Measurements from ENCODE around the gene WDPCP.
"Not testable (repeated sequence)": the region's sequence is repeated elsewhere in the genome, so short reads cannot be mapped to it uniquely, and the experiment has no call there.

WDPCP gene

GRCh38 chr2:63379451-63379850 is 208.8 kb downstream of the WDPCP start:
- Mint-ChIP-seq H3K4me1 (ENCODE audit: low read depth) (no peaks in the 10 kb centered on the region), H3K27ac (no peak overlapping the region), H3K27me3 (no peaks in the 10 kb centered on the region), H3K9me3 (no peaks in the 10 kb centered on the region), H3K36me3 (ENCODE audit: low read depth) (no peaks in the 10 kb centered on the region), H3K4me3 (no peak overlapping the region)
- intact Hi-C loops (cut with micrococcal nuclease): no loop called here

GRCh38 chr2:63378589-63378988 is 209.7 kb downstream of the WDPCP start:
- H3K27ac Mint-ChIP-seq: no peak overlapping the region
- no peaks in the 10 kb centered on the region for H3K27me3 Mint-ChIP-seq
- H3K4me1 Mint-ChIP-seq (ENCODE audit: low read depth): no peaks in the 10 kb centered on the region
- H3K36me3 Mint-ChIP-seq (ENCODE audit: low read depth): peaks cover 6% of the 10 kb centered on the region
- intact Hi-C loops (cut with micrococcal nuclease): no loop called here
- no peaks in the 10 kb centered on the region for H3K9me3 Mint-ChIP-seq
- H3K4me3 Mint-ChIP-seq: no peak overlapping the region

GRCh38 chr2:63374341-63374740 is 213.9 kb downstream of the WDPCP start:
- H3K27me3 Mint-ChIP-seq: no peaks in the 10 kb centered on the region
- peaks cover 20% of the 10 kb centered on the region for H3K9me3 Mint-ChIP-seq
- no peaks in the 10 kb centered on the region for H3K4me1 Mint-ChIP-seq (ENCODE audit: low read depth)
- H3K36me3 Mint-ChIP-seq (ENCODE audit: low read depth): peaks cover 23% of the 10 kb centered on the region
- intact Hi-C loops (cut with micrococcal nuclease): no loop called here
- H3K4me3 Mint-ChIP-seq: no peak overlapping the region
- H3K27ac Mint-ChIP-seq: no peak overlapping the region

- Mint-ChIP-seq H3K36me3 (ENCODE audit: low read depth) (peaks cover 27% of the 10 kb centered on the region), H3K27ac (no peak overlapping the region), H3K4me1 (ENCODE audit: low read depth) (no peaks in the 10 kb centered on the region), H3K9me3 (peaks cover 20% of the 10 kb centered on the region), H3K27me3 (no peaks in the 10 kb centered on the region), H3K4me3 (no peak overlapping the region)
- intact Hi-C loops (cut with micrococcal nuclease): no loop called here
Measured at GRCh38 chr2:63372549-63372948, 215.7 kb downstream of the WDPCP start.

GRCh38 chr2:63369146-63369545 is 219.1 kb downstream of the WDPCP start:
- Mint-ChIP-seq H3K9me3 (peaks cover 20% of the 10 kb centered on the region), H3K4me1 (ENCODE audit: low read depth) (no peaks in the 10 kb centered on the region), H3K4me3 (no peak overlapping the region), H3K27ac (no peak overlapping the region), H3K27me3 (no peaks in the 10 kb centered on the region), H3K36me3 (ENCODE audit: low read depth) (peaks cover 27% of the 10 kb centered on the region)
- intact Hi-C loops (cut with micrococcal nuclease): no loop called here

GRCh38 chr2:63364866-63365265 is 223.4 kb downstream of the WDPCP start:
- H3K4me3 Mint-ChIP-seq: no peak overlapping the region
- H3K27ac Mint-ChIP-seq: no peak overlapping the region
- H3K27me3 Mint-ChIP-seq: no peaks in the 10 kb centered on the region
- peaks cover 1% of the 10 kb centered on the region for H3K9me3 Mint-ChIP-seq
- intact Hi-C loops (cut with micrococcal nuclease): no loop called here
- H3K36me3 Mint-ChIP-seq (ENCODE audit: low read depth): peaks cover 6% of the 10 kb centered on the region
- H3K4me1 Mint-ChIP-seq (ENCODE audit: low read depth): no peaks in the 10 kb centered on the region

- Mint-ChIP-seq H3K9me3 (peaks cover 45% of the 10 kb centered on the region), H3K36me3 (ENCODE audit: low read depth) (peaks cover 16% of the 10 kb centered on the region)
- H3K27ac Mint-ChIP-seq; intact Hi-C loops (cut with micrococcal nuclease); H3K4me3 Mint-ChIP-seq; H3K27me3 Mint-ChIP-seq; H3K4me1 Mint-ChIP-seq (ENCODE audit: low read depth): not testable (repeated sequence)
Measured at GRCh38 chr2:63357722-63358121, 230.6 kb downstream of the WDPCP start.

- Mint-ChIP-seq H3K36me3 (ENCODE audit: low read depth) (peaks cover 21% of the 10 kb centered on the region), H3K27me3 (no peaks in the 10 kb centered on the region), H3K4me1 (ENCODE audit: low read depth) (no peaks in the 10 kb centered on the region), H3K4me3 (no peak overlapping the region), H3K9me3 (peaks cover 34% of the 10 kb centered on the region), H3K27ac (no peak overlapping the region)
- intact Hi-C loops (cut with micrococcal nuclease): no loop called here
Measured at GRCh38 chr2:63347361-63347760, 240.9 kb downstream of the WDPCP start.

- H3K4me3 Mint-ChIP-seq: no peak overlapping the region
- H3K4me1 Mint-ChIP-seq (ENCODE audit: low read depth): no peaks in the 10 kb centered on the region
- H3K27me3 Mint-ChIP-seq: no peaks in the 10 kb centered on the region
- peaks cover 44% of the 10 kb centered on the region for H3K9me3 Mint-ChIP-seq
- intact Hi-C loops (cut with micrococcal nuclease): no loop called here
- peaks cover 15% of the 10 kb centered on the region for H3K36me3 Mint-ChIP-seq (ENCODE audit: low read depth)
- no peak overlapping the region for H3K27ac Mint-ChIP-seq
Measured at GRCh38 chr2:63346411-63346810, 241.9 kb downstream of the WDPCP start.

- peaks cover 15% of the 10 kb centered on the region for H3K36me3 Mint-ChIP-seq (ENCODE audit: low read depth)
- H3K27ac Mint-ChIP-seq: no peak overlapping the region
- H3K4me1 Mint-ChIP-seq (ENCODE audit: low read depth): no peaks in the 10 kb centered on the region
- intact Hi-C loops (cut with micrococcal nuclease): no loop called here
- no peak overlapping the region for H3K4me3 Mint-ChIP-seq
- H3K27me3 Mint-ChIP-seq: no peaks in the 10 kb centered on the region
- H3K9me3 Mint-ChIP-seq: peaks cover 45% of the 10 kb centered on the region
Measured at GRCh38 chr2:63345285-63345633, 243.0 kb downstream of the WDPCP start.

GRCh38 chr2:63344575-63345284 is 243.5 kb downstream of the WDPCP start:
- Mint-ChIP-seq H3K4me3 (no peak overlapping the region), H3K9me3 (peaks cover 45% of the 10 kb centered on the region), H3K36me3 (ENCODE audit: low read depth) (peaks cover 15% of the 10 kb centered on the region), H3K27ac (no peak overlapping the region), H3K4me1 (ENCODE audit: low read depth) (no peaks in the 10 kb centered on the region), H3K27me3 (no peaks in the 10 kb centered on the region)
- intact Hi-C loops (cut with micrococcal nuclease): no loop called here

GRCh38 chr2:63343397-63344109 is 244.7 kb downstream of the WDPCP start:
- no peaks in the 10 kb centered on the region for H3K27me3 Mint-ChIP-seq
- no peak overlapping the region for H3K4me3 Mint-ChIP-seq
- peaks cover 45% of the 10 kb centered on the region for H3K9me3 Mint-ChIP-seq
- H3K27ac Mint-ChIP-seq: no peak overlapping the region
- H3K4me1 Mint-ChIP-seq (ENCODE audit: low read depth): no peaks in the 10 kb centered on the region
- peaks cover 15% of the 10 kb centered on the region for H3K36me3 Mint-ChIP-seq (ENCODE audit: low read depth)
- intact Hi-C loops (cut with micrococcal nuclease): no loop called here

GRCh38 chr2:63340443-63340842 is 247.8 kb downstream of the WDPCP start:
- H3K4me1 Mint-ChIP-seq (ENCODE audit: low read depth): no peaks in the 10 kb centered on the region
- no peak overlapping the region for H3K4me3 Mint-ChIP-seq
- no peaks in the 10 kb centered on the region for H3K27me3 Mint-ChIP-seq
- peaks cover 15% of the 10 kb centered on the region for H3K36me3 Mint-ChIP-seq (ENCODE audit: low read depth)
- no peak overlapping the region for H3K27ac Mint-ChIP-seq
- peaks cover 43% of the 10 kb centered on the region for H3K9me3 Mint-ChIP-seq
- intact Hi-C loops (cut with micrococcal nuclease): no loop called here

GRCh38 chr2:63334910-63335309 is 253.4 kb downstream of the WDPCP start:
- H3K27me3 Mint-ChIP-seq: no peaks in the 10 kb centered on the region
- no peak overlapping the region for H3K4me3 Mint-ChIP-seq
- no peak overlapping the region for H3K27ac Mint-ChIP-seq
- peaks cover 6% of the 10 kb centered on the region for H3K9me3 Mint-ChIP-seq
- H3K4me1 Mint-ChIP-seq (ENCODE audit: low read depth): no peaks in the 10 kb centered on the region
- intact Hi-C loops (cut with micrococcal nuclease): no loop called here
- no peaks in the 10 kb centered on the region for H3K36me3 Mint-ChIP-seq (ENCODE audit: low read depth)

- H3K4me1 Mint-ChIP-seq (ENCODE audit: low read depth): no peaks in the 10 kb centered on the region
- no peak overlapping the region for H3K27ac Mint-ChIP-seq
- no peaks in the 10 kb centered on the region for H3K27me3 Mint-ChIP-seq
- peaks cover 20% of the 10 kb centered on the region for H3K36me3 Mint-ChIP-seq (ENCODE audit: low read depth)
- no peak overlapping the region for H3K4me3 Mint-ChIP-seq
- peaks cover 65% of the 10 kb centered on the region for H3K9me3 Mint-ChIP-seq
- intact Hi-C loops (cut with micrococcal nuclease): no loop called here
Measured at GRCh38 chr2:63326473-63326872, 261.8 kb downstream of the WDPCP start.
